Kidney glomerular epithelial cell (primary cell): ENCODE measurements around the gene ZNF644.
"Not testable (repeated sequence)": the region's sequence is repeated elsewhere in the genome, so short reads cannot be mapped to it uniquely, and the experiment has no call there.

Source experiments
- DNase-seq: peaks from one replicate; lab custom pipeline; 2025; lab: John Stamatoyannopoulos, UW

ZNF644 gene

DNA sequence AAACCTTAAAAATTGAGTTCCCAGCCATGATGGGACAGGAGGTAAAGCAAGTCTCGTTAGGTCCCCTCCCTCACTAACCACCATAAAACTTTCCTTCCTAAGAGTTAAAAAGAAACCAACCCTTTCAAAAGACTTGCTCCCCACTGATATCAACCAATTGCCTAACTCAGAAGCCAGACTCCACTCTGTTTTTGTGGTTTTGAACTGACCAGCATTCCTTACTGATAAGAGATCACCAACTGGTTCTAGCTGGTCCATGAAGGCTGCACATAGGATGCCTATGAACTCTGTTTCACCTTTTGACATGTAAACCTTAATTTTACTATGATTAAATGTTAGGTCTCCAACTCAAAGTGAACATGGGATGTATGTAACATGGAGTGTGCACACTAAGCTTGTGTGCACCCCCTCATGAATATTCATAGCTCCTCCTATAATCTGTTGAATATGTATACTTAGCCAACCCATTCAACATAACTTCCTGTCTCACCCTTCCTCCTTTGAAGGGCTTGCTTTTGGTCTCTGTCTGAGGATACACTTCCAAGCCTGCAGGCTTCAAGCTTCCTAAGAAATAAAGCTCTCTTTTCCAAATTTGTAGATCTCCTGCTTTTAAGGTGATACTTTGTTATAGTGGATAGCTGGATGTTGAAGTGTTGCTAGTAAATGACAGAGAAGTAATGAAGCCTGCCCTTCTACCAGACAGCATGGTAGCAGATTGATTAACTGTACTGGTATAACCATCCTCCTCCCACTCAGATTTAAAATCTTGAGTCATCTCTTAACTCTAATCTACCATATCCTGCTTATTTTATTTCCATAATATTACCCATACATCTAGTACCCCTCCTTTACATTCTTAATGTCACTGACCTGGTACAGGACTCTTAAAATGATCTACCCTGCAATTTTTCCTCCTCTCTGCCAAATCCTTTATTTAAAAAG lies 95.6 kb downstream of the ZNF644 start:
- DNase-seq, result peak; percentile 61

- no peak for DNase-seq
Observed at GRCh38 chr1:90924982-90925381, 96.9 kb downstream of the ZNF644 start.

- DNase-seq, result no peak
Observed at GRCh38 chr1:90922996-90923395, 98.8 kb downstream of the ZNF644 start.

- no peak for DNase-seq
Observed at GRCh38 chr1:90922202-90922601, 99.6 kb downstream of the ZNF644 start.

DNA sequence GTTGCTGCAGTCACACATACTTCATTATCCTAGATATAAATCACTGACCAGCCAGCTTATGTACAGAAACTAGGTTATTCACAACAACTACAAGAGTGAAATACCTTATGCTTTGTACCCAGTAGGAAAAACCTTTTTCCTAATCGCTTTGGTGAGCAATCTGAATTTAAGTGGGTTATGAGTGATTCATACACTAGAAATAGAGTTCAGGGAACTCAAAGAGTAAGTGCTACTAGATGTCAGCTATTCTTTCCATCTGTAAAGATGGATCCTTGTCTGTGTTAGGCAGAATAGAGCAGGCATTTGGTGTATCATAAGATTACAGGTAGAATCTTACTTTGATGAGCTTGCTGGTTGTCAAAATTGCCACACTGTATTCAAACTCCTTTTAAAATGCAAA lies 101.9 kb downstream of the ZNF644 start:
- DNase-seq, result no peak

DNA sequence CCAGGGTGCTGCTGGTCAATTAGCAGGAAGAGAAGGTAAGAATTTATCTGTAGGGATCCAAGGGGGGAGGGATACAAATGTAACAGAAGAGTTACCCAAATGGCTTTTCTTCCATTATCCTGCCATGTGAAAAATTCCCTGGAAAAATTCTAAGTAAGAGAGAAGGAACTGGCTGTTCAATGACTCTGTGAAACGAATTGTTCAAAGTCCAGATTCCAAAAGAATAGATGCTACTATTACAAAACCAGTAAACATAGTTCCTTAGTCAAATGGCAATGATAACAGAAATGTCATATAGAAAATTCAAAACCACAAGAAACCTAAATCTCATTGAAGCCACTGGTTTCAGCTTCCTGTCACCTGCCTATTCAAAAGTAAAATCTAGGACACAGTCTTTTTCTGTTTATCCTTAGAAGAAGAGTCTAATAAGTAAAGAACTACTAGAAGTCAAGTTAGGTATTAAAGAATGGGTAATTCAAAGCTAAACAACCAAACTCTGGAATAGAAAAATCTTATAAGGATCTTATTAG lies 102.6 kb downstream of the ZNF644 start:
- no peak for DNase-seq

DNA sequence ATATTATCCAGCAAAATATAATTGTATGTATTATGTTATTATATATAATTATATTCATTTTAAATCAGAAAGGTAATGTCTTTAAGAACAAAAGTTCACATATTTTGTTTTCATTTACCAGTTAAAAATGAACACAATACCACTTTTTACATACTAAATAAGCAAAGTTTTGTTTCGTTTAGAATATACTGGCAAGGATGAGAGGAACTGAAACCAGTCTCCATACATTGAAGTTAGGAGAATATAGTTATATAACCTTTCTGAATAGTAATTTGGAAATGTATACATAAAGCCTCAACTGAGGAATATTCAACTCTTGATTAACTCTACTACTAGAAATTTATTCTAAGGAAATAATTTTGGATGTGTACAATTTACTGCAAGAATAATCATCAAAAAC lies 110.5 kb downstream of the ZNF644 start:
- DNase-seq, result no peak

DNA sequence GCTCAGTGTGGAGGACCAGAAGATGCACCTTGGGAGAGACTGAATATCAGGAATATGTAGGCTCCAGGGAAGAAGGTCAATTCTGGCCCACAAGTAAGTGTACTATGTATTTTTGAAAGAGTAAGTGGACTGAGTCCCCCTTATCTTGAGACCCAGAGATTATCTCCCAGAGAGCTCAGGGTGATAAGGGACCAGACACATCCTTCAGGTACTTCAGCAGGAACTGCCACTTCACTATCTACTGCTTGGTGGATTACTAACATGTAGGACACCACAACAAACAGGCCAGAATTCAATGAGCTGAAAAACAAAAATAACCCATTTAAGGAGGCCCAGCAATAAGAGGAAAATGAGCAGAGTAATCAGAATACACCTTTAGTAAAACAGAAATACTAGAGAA lies 119.2 kb downstream of the ZNF644 start:
- no peak for DNase-seq

DNA sequence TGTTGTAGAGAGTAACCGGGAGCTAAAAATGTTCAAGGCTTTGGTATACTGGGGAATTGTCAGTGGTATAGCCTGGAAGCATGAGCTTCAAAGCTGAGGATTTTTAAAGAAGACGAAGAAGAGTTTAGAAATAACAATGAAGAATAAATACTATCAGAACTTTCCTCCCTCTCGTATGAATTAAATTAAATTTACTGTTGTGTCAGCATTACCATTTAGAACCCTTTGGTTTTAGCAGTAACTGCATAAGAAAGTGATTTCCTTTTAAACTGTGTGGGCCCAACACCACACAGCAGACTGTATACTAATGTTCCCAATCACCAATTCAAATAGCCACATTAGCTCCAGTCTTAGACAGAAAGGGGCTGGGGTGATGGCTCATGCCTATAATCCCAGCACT lies 122.6 kb downstream of the ZNF644 start:
- DNase-seq, result no peak

DNA sequence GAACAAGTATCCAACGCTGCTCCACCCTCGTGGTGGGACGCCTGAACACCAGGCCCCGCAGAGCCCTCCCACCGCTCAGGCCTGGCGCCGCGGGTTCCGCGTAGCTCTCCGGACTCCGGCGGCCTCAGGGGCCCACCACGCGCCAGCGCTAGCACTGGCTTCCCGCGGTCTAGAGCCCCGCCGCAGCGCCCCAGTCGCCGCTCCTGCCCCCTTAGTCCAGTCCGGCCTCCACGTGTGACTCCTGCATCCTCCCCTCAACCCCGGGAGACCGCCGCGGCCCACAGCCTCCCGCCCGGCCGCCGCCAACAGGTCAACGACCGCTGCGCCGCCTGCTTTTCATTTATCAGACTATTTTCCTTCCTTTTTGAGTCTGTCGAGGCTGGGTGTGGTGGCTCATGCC lies 128.2 kb downstream of the ZNF644 start:
- DNase-seq, result not testable (repeated sequence)

DNA sequence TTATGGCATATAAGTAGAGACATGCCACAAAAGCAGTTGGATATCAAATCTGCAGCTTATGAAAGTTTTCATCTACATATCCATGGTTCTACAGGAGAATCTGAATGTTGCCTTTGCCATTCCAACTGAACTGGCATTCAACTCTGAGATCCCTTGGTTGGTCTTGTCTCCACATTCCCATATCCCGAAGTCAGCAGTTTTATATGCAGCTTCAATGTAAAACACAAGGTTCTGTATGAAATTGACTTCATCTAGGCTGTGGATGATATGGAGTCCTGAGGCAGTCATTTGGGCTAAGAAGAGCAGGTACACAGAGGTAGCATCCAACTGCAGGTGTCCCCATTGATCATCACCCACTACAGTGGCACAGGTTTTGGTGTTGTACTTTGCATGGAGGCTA lies 129.0 kb downstream of the ZNF644 start:
- DNase-seq, result not testable (repeated sequence)

DNA sequence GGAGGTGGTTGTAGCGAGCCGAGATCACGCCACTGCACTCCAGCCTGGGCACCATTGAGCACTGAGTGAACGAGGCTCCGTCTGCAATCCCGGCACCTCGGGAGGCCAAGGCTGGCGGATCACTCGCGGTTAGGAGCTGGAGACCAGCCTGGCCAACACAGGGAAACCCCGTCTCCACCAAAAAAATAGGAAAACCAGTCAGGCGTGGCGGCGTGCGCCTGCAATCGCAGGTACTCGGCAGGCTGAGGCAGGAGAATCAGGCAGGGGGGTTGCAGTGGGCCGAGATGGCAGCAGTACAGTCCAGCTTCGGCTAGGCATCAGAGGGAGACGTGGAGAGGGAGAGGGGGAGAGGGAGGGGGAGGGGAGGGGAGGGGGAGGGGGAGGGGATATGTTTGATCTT lies 129.6 kb downstream of the ZNF644 start:
- DNase-seq, result not testable (repeated sequence)

- DNase-seq, result not testable (repeated sequence)
Observed at GRCh38 chr1:90891756-90892155, 130.1 kb downstream of the ZNF644 start.

DNA sequence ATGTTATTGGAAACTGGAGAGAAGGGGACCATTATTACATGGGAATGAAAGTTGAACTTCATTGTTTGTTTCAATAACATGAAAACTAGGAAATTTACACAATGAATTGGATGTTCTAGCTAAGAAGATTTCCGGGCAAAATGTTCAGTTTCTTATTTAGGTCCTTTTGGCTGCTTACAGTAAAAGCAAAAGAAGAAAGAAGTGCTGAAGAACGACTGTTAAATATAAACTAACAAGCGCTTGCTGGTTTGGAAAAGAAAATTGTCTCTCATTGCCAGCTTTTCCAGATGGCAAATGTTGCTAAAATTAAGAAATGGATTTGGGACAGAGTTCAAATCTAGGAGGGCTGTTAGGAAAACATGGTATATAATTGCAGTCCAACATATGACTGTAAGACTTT lies 139.6 kb downstream of the ZNF644 start:
- DNase-seq, result no peak

DNA sequence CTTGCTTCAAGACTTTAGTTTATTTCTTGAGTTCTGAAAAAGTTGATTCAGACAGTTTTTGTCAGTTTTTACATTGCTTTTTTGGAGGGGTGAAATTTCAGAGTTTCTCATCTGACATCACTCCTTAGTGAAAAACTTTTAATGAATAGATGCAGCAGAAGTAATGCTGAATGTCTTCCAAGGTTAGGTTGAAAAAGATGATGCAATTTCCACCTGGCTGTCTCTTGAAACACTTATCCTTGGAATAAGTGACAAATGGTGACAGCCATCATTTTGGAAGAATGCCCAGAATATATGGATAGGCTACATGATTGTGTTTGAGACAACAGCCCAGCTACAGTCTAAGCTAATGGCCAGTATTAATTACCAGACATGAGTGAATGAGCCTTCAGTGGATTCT lies 140.8 kb downstream of the ZNF644 start:
- DNase-seq, result no peak

- DNase-seq, result no peak
Observed at GRCh38 chr1:90879281-90879680, 142.6 kb downstream of the ZNF644 start.

DNA sequence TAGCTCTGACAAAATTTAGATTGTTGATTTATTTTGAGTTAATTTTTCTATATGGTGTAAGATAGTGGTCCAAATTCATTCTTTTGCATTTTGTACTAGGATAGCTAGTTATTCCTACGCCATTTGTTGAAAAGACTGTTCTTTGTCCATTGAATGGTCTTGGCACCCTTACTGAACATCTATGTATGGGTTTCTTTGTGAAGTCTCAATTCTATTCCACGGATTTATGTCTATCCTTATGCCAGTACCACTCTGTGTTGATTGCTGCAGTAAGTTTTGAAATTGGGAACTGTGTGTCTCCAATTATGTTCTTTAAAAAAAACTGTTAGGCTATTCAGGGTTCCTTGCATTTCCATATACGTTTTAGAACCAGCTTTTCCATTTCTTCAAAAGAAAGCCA lies 145.7 kb downstream of the ZNF644 start:
- no peak for DNase-seq
